Erythroblast (primary cell): ENCODE measurements around the gene PCDHGB1.

Experiments
- GATA1 ChIP-seq: IDR thresholded peaks from 2 replicates; pipeline ENCODE4 v1.6.1; 2011; ENCODE audit warnings: low read depth, mild to moderate bottlenecking, control low read depth, low read length, moderate library complexity
- POLR2A ChIP-seq: IDR thresholded peaks from 2 replicates; pipeline ENCODE4 v1.6.1; 2011; ENCODE audit warnings: mild to moderate bottlenecking, low read length

- TF ChIP-seq POLR2A (no peak), GATA1 (no peak)
Observed at GRCh38 chr5:141384471-141385267, 34.8 kb downstream of the PCDHGB1 start.
